A549 (cell line): ENCODE measurements around the gene MLXIPL. TPM values are rescaled to one million over a fixed set of nuclear protein-coding genes. Genes with fewer than 3 reads are reported as not detected.
"Not testable (repeated sequence)": the region's sequence is repeated elsewhere in the genome, so short reads cannot be mapped to it uniquely, and the experiment has no call there.

Source experiments
- ATAC-seq, 2 experiments: fragments of 200-7000 bp in 1 of 2; fragments of >200 bp in 1 of 2; cut with Nextera tagmentation in 1 of 2; cut with Tn5 transposase in 1 of 2; 3 replicates each; pipeline versions ENCODE4 v1.8.0 to v1.9.1; 2018 to 2020; ENCODE audit warnings: mild to moderate bottlenecking in 1 of 2, moderate library complexity in 1 of 2
- CTCF ChIA-PET: fragments of 300-600 bp; sonication (Branson Sonifier 250); formaldehyde crosslinking; extraction: SDS; loops from one replicate; lab custom pipeline; 2021; ENCODE audit warnings: antibody characterized with exemption, inconsistent platforms; lab: Yijun Ruan, JAX
- POLR2A ChIA-PET: fragments of 350-600 bp; formaldehyde crosslinking; extraction: SDS; loops from one replicate; lab custom pipeline; 2021; ENCODE audit warnings: antibody characterized with exemption, inconsistent platforms; lab: Yijun Ruan, JAX
- DNase-seq, 2 experiments: peaks; one replicate each; pipeline versions ENCODE4 v3.0.0 to v3.0.0-alpha.2; 2011 to 2016; ENCODE audit warnings: low read depth in 1 of 2, low spot score in 1 of 2
- FAIRE-seq: peaks from 2 replicates; lab custom pipeline; 2011; peaks lifted over from hg19 to GRCh38; lab: Jason Lieb, UNC
- H3K27ac ChIP-seq, 2 experiments: fragments of >200 bp; sonication (Bioruptor Twin); formaldehyde crosslinking; 3 replicates each; pipeline ENCODE4 v1.5.1; 2016 to 2017
- H3K4me1 ChIP-seq: fragments of >200 bp; sonication (Bioruptor Twin); formaldehyde crosslinking; 3 replicates; pipeline ENCODE4 v1.6.1; 2016
- H3K4me2 ChIP-seq: fragments of >200 bp; sonication (Bioruptor Twin); formaldehyde crosslinking; 3 replicates; pipeline ENCODE4 v1.6.1; 2016
- H3K4me3 ChIP-seq: fragments of >200 bp; sonication (Bioruptor Twin); formaldehyde crosslinking; 3 replicates; pipeline ENCODE4 v1.5.1; 2016
- H3K9me3 ChIP-seq: fragments of >200 bp; sonication (Bioruptor Twin); formaldehyde crosslinking; 3 replicates; pipeline ENCODE4 v1.6.1; 2016
- ATOH8 ChIP-seq: fragments of 250-450 bp; sonication (Bioruptor Pico); IDR thresholded peaks from 2 replicates; pipeline ENCODE4 v1.5.0; 2020; ENCODE audit warnings: low read depth, mild to moderate bottlenecking, moderate library complexity
- BHLHE40 ChIP-seq: IDR thresholded peaks from 2 replicates; pipeline ENCODE4 v1.6.1; 2012; ENCODE audit warnings: low read depth, low read length, inconsistent platforms
- CEBPB ChIP-seq, 2 experiments: fragments of >200 bp in 1 of 2; sonication (Bioruptor Twin) in 1 of 2; formaldehyde crosslinking in 1 of 2; IDR thresholded peaks; 2 replicates each; pipeline ENCODE4 v1.6.1; 2012 to 2016
- CTCF ChIP-seq: fragments of >200 bp; sonication (Bioruptor Twin); formaldehyde crosslinking; IDR thresholded peaks from 3 replicates; pipeline ENCODE4 v1.5.1; 2016
- E2F6 ChIP-seq: IDR thresholded peaks from 2 replicates; pipeline ENCODE4 v1.6.1; 2012; ENCODE audit warnings: low read depth, borderline replicate concordance
- EHF ChIP-seq: fragments of 250-450 bp; sonication (Bioruptor Pico); IDR thresholded peaks from 2 replicates; pipeline ENCODE4 v1.5.0; 2020; ENCODE audit warnings: mild to moderate bottlenecking
- EHMT2 ChIP-seq: fragments of 200-600 bp; sonication (generic); IDR thresholded peaks from 2 replicates; pipeline ENCODE4 v1.6.1; 2016; ENCODE audit warnings: antibody characterized with exemption, low read depth, mild to moderate bottlenecking, moderate library complexity
- EP300 ChIP-seq, 2 experiments: fragments of >200 bp; sonication (Bioruptor Twin); formaldehyde crosslinking; IDR thresholded peaks; 2 replicates in 1 of 2; 3 replicates in 1 of 2; pipeline ENCODE4 v1.6.1; 2016 to 2017
- GATA3 ChIP-seq: IDR thresholded peaks from 2 replicates; pipeline ENCODE4 v1.6.1; 2012; ENCODE audit warnings: borderline replicate concordance
- HEYL ChIP-seq: fragments of 250-450 bp; sonication (Bioruptor Pico); IDR thresholded peaks from 2 replicates; pipeline ENCODE4 v1.8.0; 2021; ENCODE audit warnings: mild to moderate bottlenecking, moderate library complexity
- HOXB5 ChIP-seq: fragments of 250-450 bp; sonication (Bioruptor Pico); IDR thresholded peaks from 2 replicates; pipeline ENCODE4 v1.5.0; 2020; ENCODE audit warnings: mild to moderate bottlenecking, moderate library complexity
- KDM1A ChIP-seq: fragments of 200-600 bp; sonication (generic); IDR thresholded peaks from 2 replicates; pipeline ENCODE4 v1.6.1; 2016; ENCODE audit warnings: low read depth, mild to moderate bottlenecking
- MAX ChIP-seq: IDR thresholded peaks from 2 replicates; pipeline ENCODE4 v1.6.1; 2012
- PHF8 ChIP-seq: fragments of 200-600 bp; sonication (generic); IDR thresholded peaks from 2 replicates; pipeline ENCODE4 v1.6.1; 2016; ENCODE audit warnings: low read depth, mild to moderate bottlenecking, antibody characterized with exemption, moderate library complexity, borderline replicate concordance
- RAD21 ChIP-seq, 2 experiments: fragments of >200 bp in 1 of 2; sonication (Bioruptor Twin) in 1 of 2; formaldehyde crosslinking in 1 of 2; IDR thresholded peaks in 1 of 2; conservative IDR thresholded peaks in 1 of 2; 2 replicates in 1 of 2; 3 replicates in 1 of 2; pipeline ENCODE4 v1.6.1; 2012 to 2018; ENCODE audit warnings: inconsistent platforms in 1 of 2
- RARB ChIP-seq: fragments of 250-450 bp; sonication (Bioruptor Pico); IDR thresholded peaks from 2 replicates; pipeline ENCODE4 v1.8.0; 2021; ENCODE audit warnings: mild to moderate bottlenecking, moderate library complexity
- RCOR1 ChIP-seq: fragments of 150-350 bp; IDR thresholded peaks from 2 replicates; pipeline ENCODE4 v1.6.1; 2014; ENCODE audit warnings: antibody characterized with exemption, low read length, low read depth
- SMC3 ChIP-seq: fragments of >200 bp; sonication (Bioruptor Twin); formaldehyde crosslinking; IDR thresholded peaks from 3 replicates; pipeline ENCODE4 v1.6.1; 2018; ENCODE audit warnings: inconsistent platforms
- ZC3H11A ChIP-seq: fragments of 450-650 bp; IDR thresholded peaks from 2 replicates; pipeline ENCODE4 v1.6.1; 2014; ENCODE audit warnings: antibody characterized with exemption, mild to moderate bottlenecking
- ZFP36 ChIP-seq: fragments of 450-650 bp; IDR thresholded peaks from 2 replicates; pipeline ENCODE4 v1.6.1; 2014; ENCODE audit warnings: borderline replicate concordance; ENCODE audit not compliant: partially characterized antibody
- WGBS: methylation state at CpG from one replicate; pipeline ENCODE4 v1.1.6; 2017; ENCODE audit errors: missing lambda C conversion rate; 5-methylcytosine and 5-hydroxymethylcytosine counted together
- polyA plus RNA-seq, 4 experiments: library from polyadenylated mRNA; depleted of rRNA in 3 of 4; stranded (reverse); fragments of >200 nt; fragmentation: RNase III in 1 of 4; extraction: RNeasy Plus Mini Kit Qiagen cat#74134 plus additional on column Dnase treatment in 1 of 4; gene quantifications; 2 replicates in 3 of 4; 3 replicates in 1 of 4; pipeline ENCODE4 v1.2.3, GENCODE V29; 2011 to 2017

The MLXIPL gene
- polyA plus RNA-seq, 2 of the 4 experiments (the other 2 are of a cell fraction) = 1.4 to 3.3 TPM

GRCh38 chr7:73615886-73616285 is 8.4 kb downstream of the MLXIPL start:
- TF ChIP-seq RAD21 (conservative IDR thresholded peaks at IDR 0.05 in 1 of 2, IDR thresholded peaks at IDR 0.05 in 1 of 2) (peak; percentile 17 to 43; a peak in 2 of 5 replicates), CTCF (peak; percentile 16; the same call in 1 of the 3 replicates), SMC3 (peak; percentile 22; the same call in 1 of the 3 replicates), EHF (CRISPR knock-in tag) (no peak), RARB (CRISPR knock-in tag) (no peak)
- ChIA-PET POLR2A (interaction anchor here (0.7 kb wide), 1 partner anchor 119 kb away, joined by 3 read pairs; no protein-coding TSS in a partner anchor), CTCF (interaction anchor here (0.8 to 19.7 kb wide), 10 partner anchors 10 to 196 kb away, joined by 3 to 290 read pairs (median 30); partner anchors contain the start of genes ABHD11, MLXIPL, STX1A and VPS37D)
- 48% methylated on average over 4 of the region's 4 CpGs for WGBS
- peak in 1 of 2 experiments; percentile 4; a peak in 1 of 6 replicates for ATAC-seq
- no peak overlapping the region for H3K4me3 ChIP-seq
- peaks cover 32% of the 10 kb centered on the region for H3K4me1 ChIP-seq
- FAIRE-seq = no peak
- H3K27ac ChIP-seq = peak overlapping the region in 1 of 2 experiments; percentile 51; a peak in 2 of 6 replicates
- H3K9me3 ChIP-seq = no peaks in the 10 kb centered on the region
- peak in 1 of 2 experiments; percentile 63 for DNase-seq
- no peak overlapping the region for H3K4me2 ChIP-seq

GRCh38 chr7:73614937-73615336 is 9.4 kb downstream of the MLXIPL start:
- TF ChIP-seq KDM1A = peak; percentile 53; the same call in 1 of the 2 replicates
- peak; percentile 34 for TF ChIP-seq ZFP36
- not testable (repeated sequence) for ATAC-seq, DNase-seq, H3K9me3 ChIP-seq, FAIRE-seq, H3K4me3 ChIP-seq
- CTCF ChIA-PET = interaction anchor here (0.6 to 19.7 kb wide), 11 partner anchors 9 to 121 kb away, joined by 3 to 290 read pairs (median 6); partner anchors contain the start of genes ABHD11, MLXIPL, STX1A and VPS37D
- Histone ChIP-seq H3K4me1 (peaks cover 32% of the 10 kb centered on the region), H3K4me2 (peak overlapping the region; percentile 75; the same call in 2 of the 3 replicates), H3K27ac (peak overlapping the region; percentile 73 to 75; a peak in 5 of 6 replicates)
- POLR2A ChIA-PET = interaction anchor here (0.8 kb wide), 1 partner anchor 123 kb away, joined by 3 read pairs; the partner anchor contains the start of gene ABHD11
- WGBS = 80% methylated on average over 10 of the region's 10 CpGs

GRCh38 chr7:73613954-73614735 is 10.2 kb downstream of the MLXIPL start:
- DNase-seq (peak in 1 of 2 experiments; percentile 79), ATAC-seq (peak; percentile 9 to 14; a peak in 2 of 6 replicates)
- no peak overlapping the region for H3K4me3 ChIP-seq
- H3K9me3 ChIP-seq = no peaks in the 10 kb centered on the region
- CTCF ChIA-PET = interaction anchor here (0.6 to 19.7 kb wide), 22 partner anchors 8 to 122 kb away, joined by 3 to 290 read pairs (median 6); partner anchors contain the start of genes ABHD11, MLXIPL, STX1A and VPS37D
- WGBS = 45% methylated on average over 14 of the region's 14 CpGs
- peaks cover 32% of the 10 kb centered on the region for H3K4me1 ChIP-seq
- TF ChIP-seq SMC3 = no peak
- TF ChIP-seq GATA3 = peak; percentile 26; the same call in 1 of the 2 replicates
- TF ChIP-seq, all 56 proteins: peak for 1
- POLR2A ChIA-PET = interaction anchor here (0.8 to 1.2 kb wide), 2 partner anchors 124 kb away, joined by 3 read pairs; partner anchors contain the start of gene ABHD11
- Histone ChIP-seq H3K4me2 (peak overlapping the region; percentile 75), H3K27ac (peak overlapping the region; percentile 73 to 75)
- FAIRE-seq = no peak

- ATAC-seq (peak; percentile 95), DNase-seq (peak; percentile 97 to 98), FAIRE-seq (peak; percentile 90)
- POLR2A ChIA-PET = interaction anchor here (0.7 to 2.0 kb wide), 7 partner anchors 12 to 126 kb away, joined by 3 to 5 read pairs (median 3); partner anchors contain the start of genes ABHD11, MLXIPL, STX1A and VPS37D
- WGBS = 2% methylated on average over 11 of the region's 11 CpGs
- H3K9me3 ChIP-seq = no peaks in the 10 kb centered on the region
- H3K4me1 ChIP-seq = peaks cover 42% of the 10 kb centered on the region
- CTCF ChIA-PET = interaction anchor here (0.6 to 19.7 kb wide), 29 partner anchors 9 to 512 kb away, joined by 3 to 290 read pairs (median 6); partner anchors contain the start of genes ABHD11, MLXIPL, STX1A and VPS37D
- peak overlapping the region; percentile 75 to 79 for H3K27ac ChIP-seq
- H3K4me2 ChIP-seq = peak overlapping the region; percentile 75
- H3K4me3 ChIP-seq = no peak overlapping the region
- TF ChIP-seq RAD21 (conservative IDR thresholded peaks at IDR 0.05 in 1 of 2, IDR thresholded peaks at IDR 0.05 in 1 of 2) = peak; percentile 87 to 93
- no peak for TF ChIP-seq EHMT2
- TF ChIP-seq ZFP36 = no peak
- no peak for TF ChIP-seq RCOR1
- TF ChIP-seq EP300 (IDR thresholded peaks at IDR 0.05) = peak; percentile 62 to 75; a peak in 2 of 5 replicates
- TF ChIP-seq ATOH8 (CRISPR knock-in tag) = no peak
- 0 out of 4 replicates have a peak, but pooled peaks of 1 of the 2 experiments have one; percentile 52 for TF ChIP-seq CEBPB (IDR thresholded peaks at IDR 0.05)
- no peak for TF ChIP-seq PHF8
- TF ChIP-seq ZC3H11A = no peak
- 0 out of 2 replicates have a peak, but pooled peaks have one; percentile 37 for TF ChIP-seq E2F6
- TF ChIP-seq MAX = peak; percentile 94
- peak; percentile 49; the same call in 1 of the 2 replicates for TF ChIP-seq BHLHE40
- 0 out of 2 replicates have a peak, but pooled peaks have one; percentile 45 for TF ChIP-seq EHF (CRISPR knock-in tag)
- TF ChIP-seq HOXB5 (CRISPR knock-in tag) = no peak
- no peak for TF ChIP-seq HEYL (CRISPR knock-in tag)
These were observed 11.6 kb downstream of the MLXIPL start for GRCh38 chr7:73612598-73613269.
